ENCODE measurements around the gene BEST2.

The BEST2 gene

GRCh38 chr19:12737835-12738351 is 13.7 kb upstream of the BEST2 start:
- H3K9me3 ChIP-seq = no peaks in the 10 kb centered on the region
- no peak for TF ChIP-seq CTCF (IDR thresholded peaks at IDR 0.05; ENCODE audit: low read depth, low read length)

GRCh38 chr19:12745166-12745897 is 6.3 kb upstream of the BEST2 start:
- H3K36me3 ChIP-seq = peaks cover 28% of the 10 kb centered on the region
- peaks cover 10% of the 10 kb centered on the region for H3K27me3 ChIP-seq
- H3K4me1 ChIP-seq = no peaks in the 10 kb centered on the region
- no peak overlapping the region for H3K4me3 ChIP-seq (ENCODE audit: low read depth, low read length)
- no peaks in the 10 kb centered on the region for H3K9me3 ChIP-seq
- no peak for DNase-seq
- no peak for TF ChIP-seq CTCF (IDR thresholded peaks at IDR 0.05; ENCODE audit: low read depth, low read length)

More at GRCh38 chr19:12737835-12738351, 13.7 kb upstream of the BEST2 start:
- DNase-seq = no peak
- Histone ChIP-seq H3K4me1 (no peaks in the 10 kb centered on the region; the same call in 1 of the 2 replicates), H3K27me3 (no peaks in the 10 kb centered on the region), H3K36me3 (peaks cover 19% of the 10 kb centered on the region), H3K4me3 (ENCODE audit: low read depth, low read length) (peak overlapping the region; percentile 88)

GRCh38 chr19:12748489-12748888 is 3.1 kb upstream of the BEST2 start:
- no peak for TF ChIP-seq CTCF (IDR thresholded peaks at IDR 0.05; ENCODE audit: low read depth, low read length)
- H3K36me3 ChIP-seq = peaks cover 28% of the 10 kb centered on the region
- no peaks in the 10 kb centered on the region for H3K9me3 ChIP-seq
- no peaks in the 10 kb centered on the region for H3K4me1 ChIP-seq
- DNase-seq = no peak
- H3K4me3 ChIP-seq (ENCODE audit: low read depth, low read length) = no peak overlapping the region
- H3K27me3 ChIP-seq = peaks cover 40% of the 10 kb centered on the region

GRCh38 chr19:12749938-12750521 is 1.6 kb upstream of the BEST2 start:
- Histone ChIP-seq H3K4me1 (no peaks in the 10 kb centered on the region), H3K9me3 (no peaks in the 10 kb centered on the region), H3K36me3 (peaks cover 20% of the 10 kb centered on the region), H3K27me3 (peaks cover 53% of the 10 kb centered on the region), H3K4me3 (ENCODE audit: low read depth, low read length) (no peak overlapping the region)
- DNase-seq = no peak
- no peak for TF ChIP-seq CTCF (IDR thresholded peaks at IDR 0.05; ENCODE audit: low read depth, low read length)

GRCh38 chr19:12750851-12751250 is 740 bp upstream of the BEST2 start:
- DNase-seq = no peak
- H3K4me3 ChIP-seq (ENCODE audit: low read depth, low read length) = no peak overlapping the region
- H3K4me1 ChIP-seq = no peaks in the 10 kb centered on the region
- peaks cover 58% of the 10 kb centered on the region for H3K27me3 ChIP-seq
- no peaks in the 10 kb centered on the region for H3K9me3 ChIP-seq
- peaks cover 13% of the 10 kb centered on the region for H3K36me3 ChIP-seq
- no peak for TF ChIP-seq CTCF (IDR thresholded peaks at IDR 0.05; ENCODE audit: low read depth, low read length)

Measured in BE2C (cell line).